Endothelial cell (in vitro differentiated cells): ENCODE data around the gene TMEM14A. TPM values are rescaled to one million over a fixed set of nuclear protein-coding genes. Genes with fewer than 3 reads are reported as not detected.
"Not testable (repeated sequence)": the region's sequence is repeated elsewhere in the genome, so short reads cannot be mapped to it uniquely, and the experiment has no call there.

Experiments
- DNase-seq: peaks from one replicate; pipeline ENCODE4 v3.0.0; 2021; ENCODE audit warnings: low spot score
- H3K27ac Mint-ChIP-seq: one replicate; pipeline ENCODE4 v1.8.0; 2021; ENCODE audit warnings: mixed read lengths, inconsistent platforms; ENCODE audit not compliant: unreplicated experiment
- H3K27me3 Mint-ChIP-seq: one replicate; pipeline ENCODE4 v1.8.0; 2021; ENCODE audit warnings: mild to moderate bottlenecking, moderate library complexity, mixed read lengths, inconsistent platforms; ENCODE audit not compliant: unreplicated experiment
- H3K36me3 Mint-ChIP-seq: one replicate; pipeline ENCODE4 v1.8.0; 2021; ENCODE audit warnings: mild to moderate bottlenecking, low read depth, mixed read lengths, inconsistent platforms; ENCODE audit not compliant: unreplicated experiment
- H3K4me1 Mint-ChIP-seq: one replicate; pipeline ENCODE4 v1.8.0; 2021; ENCODE audit warnings: mild to moderate bottlenecking, mixed read lengths, inconsistent platforms; ENCODE audit not compliant: unreplicated experiment
- H3K4me3 Mint-ChIP-seq: one replicate; pipeline ENCODE4 v1.8.0; 2021; ENCODE audit warnings: mild to moderate bottlenecking, mixed read lengths, inconsistent platforms; ENCODE audit not compliant: unreplicated experiment
- H3K9me3 Mint-ChIP-seq: one replicate; pipeline ENCODE4 v1.8.0; 2021; ENCODE audit warnings: mixed read lengths, inconsistent platforms; ENCODE audit not compliant: unreplicated experiment
- CTCF ChIP-seq: fragments of 200-600 bp; sonication (generic); IDR thresholded peaks from one replicate; pipeline ENCODE4 v1.5.0; 2021; ENCODE audit warnings: antibody characterized with exemption; ENCODE audit not compliant: unreplicated experiment
- total RNA-seq: library from RNA; stranded (reverse); fragmentation: NEBNext Ultra II Directional; extraction: Animal tissue kit (Norgen Biotek cat#: 25700); gene quantifications from one replicate; pipeline ENCODE4 v1.2.1, GENCODE V29; 2021; ENCODE audit not compliant: unreplicated experiment

TMEM14A gene
- total RNA-seq, 1 donor from 2014 or later = 15.2 TPM

DNA sequence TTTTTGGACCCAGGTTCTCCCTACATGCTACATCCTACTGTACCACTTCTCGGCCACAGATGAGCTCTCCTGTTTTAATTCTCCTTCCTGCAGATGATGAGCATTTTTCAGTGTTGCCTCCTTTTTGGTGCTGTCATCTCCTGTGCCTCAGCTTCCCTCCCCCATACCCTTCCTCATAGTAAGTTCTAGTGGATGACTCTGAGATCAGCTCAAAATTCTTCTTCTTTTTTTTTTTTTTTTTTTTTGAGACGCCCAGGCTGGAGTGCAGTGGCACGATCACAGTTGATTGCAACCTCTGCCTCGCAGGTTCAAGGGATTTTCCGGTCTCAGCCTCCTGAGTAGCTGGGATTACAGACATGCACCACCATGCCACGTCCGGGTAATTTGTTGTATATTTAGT is 3.8 kb downstream of the TMEM14A start:
- no peaks in the 10 kb centered on the region for H3K9me3 Mint-ChIP-seq
- TF ChIP-seq CTCF = no peak
- H3K27me3 Mint-ChIP-seq = peaks cover 11% of the 10 kb centered on the region
- DNase-seq = no peak
- H3K27ac Mint-ChIP-seq = no peak overlapping the region
- H3K4me1 Mint-ChIP-seq = peaks cover 5% of the 10 kb centered on the region
- H3K4me3 Mint-ChIP-seq = no peak overlapping the region
- H3K36me3 Mint-ChIP-seq = peaks cover 15% of the 10 kb centered on the region

GRCh38 chr6:52675372-52675771 is 4.5 kb downstream of the TMEM14A start:
- no peak for DNase-seq
- no peak for TF ChIP-seq CTCF
- Mint-ChIP-seq H3K27me3 (peaks cover 11% of the 10 kb centered on the region), H3K4me1 (peaks cover 5% of the 10 kb centered on the region), H3K36me3 (peaks cover 15% of the 10 kb centered on the region), H3K27ac (no peak overlapping the region), H3K4me3 (no peak overlapping the region), H3K9me3 (no peaks in the 10 kb centered on the region)

- not testable (repeated sequence) for H3K9me3 Mint-ChIP-seq, DNase-seq, H3K4me3 Mint-ChIP-seq, H3K27me3 Mint-ChIP-seq, H3K4me1 Mint-ChIP-seq, H3K27ac Mint-ChIP-seq
- peaks cover 15% of the 10 kb centered on the region for H3K36me3 Mint-ChIP-seq
Measured at GRCh38 chr6:52676631-52677030, 5.7 kb downstream of the TMEM14A start.

GRCh38 chr6:52681416-52681815 is 10.5 kb downstream of the TMEM14A start:
- Mint-ChIP-seq H3K9me3 (no peaks in the 10 kb centered on the region), H3K27ac (no peak overlapping the region), H3K4me3 (no peak overlapping the region), H3K4me1 (no peaks in the 10 kb centered on the region), H3K27me3 (no peaks in the 10 kb centered on the region), H3K36me3 (peaks cover 10% of the 10 kb centered on the region)
- no peak for DNase-seq
- TF ChIP-seq CTCF = no peak

GRCh38 chr6:52686878-52687699 is 16.2 kb downstream of the TMEM14A start:
- H3K4me1 Mint-ChIP-seq = no peaks in the 10 kb centered on the region
- H3K4me3 Mint-ChIP-seq = no peak overlapping the region
- H3K36me3 Mint-ChIP-seq = no peaks in the 10 kb centered on the region
- no peak overlapping the region for H3K27ac Mint-ChIP-seq
- DNase-seq = no peak
- no peaks in the 10 kb centered on the region for H3K9me3 Mint-ChIP-seq
- H3K27me3 Mint-ChIP-seq = no peaks in the 10 kb centered on the region
- TF ChIP-seq CTCF = no peak
